GM08714 (cell line): Measurements from ENCODE around the gene ANKS1A.

Experiments used
- H3K4me3 ChIP-seq: fragments of 200-500 bp; sonication (Bioruptor generic); 2 replicates; pipeline ENCODE4 v1.5.1; 2014; ENCODE audit warnings: mild to moderate bottlenecking, low read length, inconsistent platforms
- ZNF274 ChIP-seq: IDR thresholded peaks from 2 replicates; pipeline ENCODE4 v1.6.1; 2012; ENCODE audit warnings: mild to moderate bottlenecking, low read depth, low read length

The ANKS1A gene

DNA sequence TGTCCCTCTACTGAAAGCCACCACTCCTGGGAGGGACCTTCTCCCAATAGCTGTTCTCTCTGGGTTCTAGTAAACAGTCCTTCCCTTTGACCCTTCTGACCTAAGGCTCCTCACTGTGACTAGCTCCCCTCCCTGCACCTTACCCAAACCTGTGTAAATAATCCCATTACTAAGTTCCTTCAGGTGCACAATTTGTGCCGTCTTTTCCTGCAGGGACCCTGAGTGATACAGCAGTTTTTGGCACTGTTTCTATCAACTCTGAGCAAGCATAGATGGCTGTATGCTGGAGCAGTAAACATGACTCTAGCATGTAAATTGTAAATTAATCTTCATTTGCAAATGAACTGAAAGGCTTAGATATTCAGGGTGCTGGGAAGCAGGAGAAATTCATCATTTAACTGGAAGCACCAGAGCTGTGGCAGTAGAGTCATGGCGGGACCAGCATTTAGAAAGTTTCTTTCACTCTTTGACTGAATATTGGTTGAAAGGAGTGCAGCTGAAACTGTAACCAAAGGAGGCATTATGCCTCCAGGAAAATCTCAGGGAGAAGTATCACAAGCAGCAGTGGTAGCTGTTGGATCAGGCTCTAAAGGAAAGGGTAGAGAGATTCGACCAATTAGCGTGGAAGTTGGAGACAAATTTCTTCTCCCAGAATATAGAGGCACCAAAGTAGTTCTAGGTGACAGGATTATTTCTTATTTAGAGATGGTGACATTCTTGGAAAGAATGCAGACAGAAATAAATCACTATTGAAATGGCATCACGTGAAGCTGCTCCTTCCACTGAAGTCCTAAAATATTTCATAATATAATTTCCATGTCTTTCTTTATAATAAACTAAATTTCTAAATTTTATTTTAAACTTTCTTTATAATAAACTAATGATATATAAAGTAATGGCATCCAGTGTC, 134.3 kb downstream of the ANKS1A start:
- TF ChIP-seq ZNF274, result no peak

DNA sequence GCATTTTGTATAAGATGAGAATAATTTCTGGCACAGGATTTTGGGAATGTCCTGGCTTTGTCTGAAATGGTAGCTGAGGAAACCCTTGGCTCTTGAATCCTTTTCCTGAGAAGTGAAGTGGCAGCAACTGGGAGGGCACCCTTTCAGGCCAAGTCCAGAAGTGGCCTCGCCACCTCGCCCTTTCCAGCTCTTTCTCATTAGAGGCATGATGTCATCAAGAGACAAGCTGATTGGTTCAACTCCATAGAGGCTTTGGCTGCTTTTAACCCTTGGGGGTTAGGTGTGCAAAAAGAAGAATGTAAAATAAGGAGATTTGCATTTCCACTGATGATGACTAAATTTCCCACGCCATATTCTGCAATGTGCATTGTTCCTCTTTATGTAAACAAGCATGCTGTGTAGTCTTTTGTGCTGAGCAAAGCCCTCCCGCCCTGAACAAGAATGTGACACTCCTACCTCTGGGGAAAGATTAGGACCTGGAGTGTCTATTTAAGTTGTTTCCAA, 135.5 kb downstream of the ANKS1A start:
- TF ChIP-seq ZNF274, result no peak
- no peak overlapping the region for H3K4me3 ChIP-seq

More for the DNA sequence above, 134.3 kb downstream of the ANKS1A start:
- no peak overlapping the region for H3K4me3 ChIP-seq

DNA sequence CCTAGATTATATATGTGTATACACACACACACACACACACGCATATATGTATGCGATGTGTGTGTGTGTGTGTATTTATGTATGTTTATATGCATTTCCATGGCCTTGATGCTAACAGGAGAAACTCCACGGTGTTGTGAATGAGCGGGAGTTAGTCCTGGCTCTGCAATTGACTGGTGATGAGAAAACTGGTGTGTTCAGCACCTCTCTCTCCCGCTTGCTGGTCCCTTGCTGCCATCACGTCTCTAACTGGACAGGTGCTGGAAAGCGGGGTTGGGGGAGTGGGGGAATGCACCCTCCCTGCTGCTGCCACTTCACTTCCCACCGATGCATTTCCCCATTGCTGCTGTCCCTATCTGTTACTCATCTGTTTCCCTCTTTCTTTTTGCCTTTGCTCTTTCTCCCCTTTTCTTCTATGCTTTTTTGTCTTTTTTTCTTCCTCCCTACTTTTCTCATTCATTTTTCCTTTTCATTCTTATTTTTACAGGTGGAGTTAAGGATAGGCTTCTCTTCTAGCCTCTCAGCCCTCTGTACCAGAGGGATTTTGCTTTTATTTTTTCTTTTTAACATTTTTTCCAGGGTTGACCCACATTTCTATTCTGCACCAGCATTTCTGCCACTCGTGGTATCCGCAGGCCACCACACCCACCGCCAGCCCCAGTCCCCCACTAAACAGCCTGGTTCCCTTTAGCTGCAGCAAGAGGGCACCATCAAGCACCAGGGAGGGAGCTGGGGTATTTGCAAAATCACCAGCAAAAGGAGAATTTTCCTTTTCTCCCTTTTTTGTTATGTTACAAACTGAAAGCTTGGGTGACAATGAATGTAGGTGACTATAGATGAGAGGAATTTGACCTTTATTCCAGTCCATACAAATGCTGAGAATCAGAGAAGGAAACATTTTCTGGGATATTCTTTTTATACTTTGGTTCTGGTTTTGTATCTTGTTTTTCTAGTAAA, 136.5 kb downstream of the ANKS1A start:
- no peak for TF ChIP-seq ZNF274
- no peak overlapping the region for H3K4me3 ChIP-seq

DNA sequence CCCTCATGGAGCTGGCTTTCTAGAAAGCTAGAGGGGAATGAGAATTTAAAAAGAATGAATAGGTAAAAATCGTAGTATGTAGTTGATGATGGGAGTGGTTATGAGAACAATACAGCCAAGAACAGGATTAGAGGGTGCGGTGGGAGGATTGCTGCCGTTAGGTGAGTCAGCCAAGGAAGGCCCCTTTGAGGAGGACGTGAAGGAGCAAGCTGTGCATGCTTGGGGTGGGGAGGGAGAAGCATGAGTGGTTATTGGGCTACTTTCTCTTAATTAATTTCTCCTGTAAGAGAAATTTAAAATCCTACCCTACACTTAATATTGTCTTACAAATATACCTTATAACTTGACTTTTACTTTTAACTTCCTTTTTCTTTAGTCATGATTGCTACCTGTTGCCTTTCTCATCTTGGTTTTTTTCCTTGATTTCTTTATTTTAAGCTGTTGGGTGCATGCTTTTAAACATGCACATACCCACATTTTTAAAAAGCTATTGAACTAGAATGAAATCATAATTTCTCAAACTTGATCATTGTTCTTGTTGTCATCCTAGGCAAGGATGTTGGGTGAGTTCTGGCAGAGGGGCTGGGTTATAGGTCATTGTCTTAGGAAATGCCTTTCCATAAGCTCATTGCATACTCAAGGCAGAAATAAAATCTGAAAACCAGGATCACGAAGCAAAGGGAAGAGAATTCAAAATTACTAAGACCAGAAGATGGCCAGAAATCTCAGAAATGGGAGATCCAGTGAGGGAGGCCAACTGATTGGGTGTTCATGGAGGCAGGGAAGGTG, 137.6 kb downstream of the ANKS1A start:
- no peak for TF ChIP-seq ZNF274
- no peak overlapping the region for H3K4me3 ChIP-seq

- no peak for TF ChIP-seq ZNF274
- H3K4me3 ChIP-seq, result no peak overlapping the region
Measured at GRCh38 chr6:35027807-35028206, 138.8 kb downstream of the ANKS1A start.

DNA sequence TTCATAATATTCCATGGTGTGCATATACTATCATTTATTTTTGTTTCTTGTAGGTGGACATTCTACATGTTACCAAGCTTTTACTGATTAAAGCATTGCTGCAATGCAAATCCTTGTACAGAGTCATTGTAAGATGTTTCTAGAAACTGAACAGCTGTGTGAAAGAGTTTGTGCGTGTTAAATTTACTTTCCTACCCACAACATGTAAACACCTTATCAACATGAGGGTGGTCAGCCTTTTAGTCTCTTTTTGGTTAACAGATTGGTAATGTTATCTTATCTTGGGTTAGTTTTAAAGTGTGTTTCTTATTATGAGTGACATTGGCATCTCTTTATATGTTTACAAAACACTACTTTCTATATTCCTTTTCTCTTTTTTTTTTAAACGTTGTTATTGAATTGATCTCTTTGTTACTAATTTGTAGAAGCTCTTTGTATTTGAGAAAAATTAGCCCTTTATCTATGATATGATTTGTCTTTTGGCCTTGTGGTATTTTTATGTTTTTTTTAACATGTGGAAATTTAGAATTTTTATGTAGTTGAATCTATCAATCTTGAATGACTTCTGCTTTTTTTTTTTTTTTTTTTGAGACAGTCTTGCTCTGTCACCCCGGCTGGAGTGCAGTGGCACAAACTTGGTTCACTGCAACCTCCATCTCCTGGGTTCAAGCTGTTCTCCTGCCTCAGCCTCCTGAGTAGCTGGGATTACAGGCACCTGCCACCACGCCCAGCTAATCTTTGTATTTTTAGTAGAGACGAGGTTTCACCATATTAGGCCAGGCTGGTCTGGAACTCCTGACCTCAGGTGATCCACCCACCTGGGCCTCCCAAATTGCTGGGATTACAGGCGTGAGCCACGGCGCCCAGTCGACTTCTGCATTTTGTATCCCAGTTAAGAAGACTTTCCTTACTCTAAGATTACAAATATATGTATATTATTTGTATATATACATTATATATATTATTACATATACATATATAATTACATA, 140.0 kb downstream of the ANKS1A start:
- no peak overlapping the region for H3K4me3 ChIP-seq
- no peak for TF ChIP-seq ZNF274

DNA sequence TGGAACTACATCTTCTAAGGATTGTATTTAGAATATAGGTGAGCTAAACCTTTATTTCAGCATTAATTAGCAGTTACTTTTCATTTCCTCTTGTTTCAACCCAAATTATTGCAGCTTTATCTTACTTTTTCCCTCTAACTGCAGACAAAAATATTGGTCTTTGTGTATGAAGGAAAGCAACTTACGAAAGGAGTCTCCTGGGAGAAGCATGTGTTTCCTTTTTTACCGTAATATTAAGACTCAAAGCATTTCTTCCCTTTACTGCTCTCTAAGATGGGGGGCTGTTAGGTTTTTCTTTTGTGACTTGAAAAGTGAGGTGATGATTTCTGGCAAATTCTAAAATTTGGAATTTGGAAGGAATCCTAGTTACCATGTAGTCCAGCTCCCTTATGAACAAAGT, 141.0 kb downstream of the ANKS1A start:
- no peak overlapping the region for H3K4me3 ChIP-seq
- no peak for TF ChIP-seq ZNF274

DNA sequence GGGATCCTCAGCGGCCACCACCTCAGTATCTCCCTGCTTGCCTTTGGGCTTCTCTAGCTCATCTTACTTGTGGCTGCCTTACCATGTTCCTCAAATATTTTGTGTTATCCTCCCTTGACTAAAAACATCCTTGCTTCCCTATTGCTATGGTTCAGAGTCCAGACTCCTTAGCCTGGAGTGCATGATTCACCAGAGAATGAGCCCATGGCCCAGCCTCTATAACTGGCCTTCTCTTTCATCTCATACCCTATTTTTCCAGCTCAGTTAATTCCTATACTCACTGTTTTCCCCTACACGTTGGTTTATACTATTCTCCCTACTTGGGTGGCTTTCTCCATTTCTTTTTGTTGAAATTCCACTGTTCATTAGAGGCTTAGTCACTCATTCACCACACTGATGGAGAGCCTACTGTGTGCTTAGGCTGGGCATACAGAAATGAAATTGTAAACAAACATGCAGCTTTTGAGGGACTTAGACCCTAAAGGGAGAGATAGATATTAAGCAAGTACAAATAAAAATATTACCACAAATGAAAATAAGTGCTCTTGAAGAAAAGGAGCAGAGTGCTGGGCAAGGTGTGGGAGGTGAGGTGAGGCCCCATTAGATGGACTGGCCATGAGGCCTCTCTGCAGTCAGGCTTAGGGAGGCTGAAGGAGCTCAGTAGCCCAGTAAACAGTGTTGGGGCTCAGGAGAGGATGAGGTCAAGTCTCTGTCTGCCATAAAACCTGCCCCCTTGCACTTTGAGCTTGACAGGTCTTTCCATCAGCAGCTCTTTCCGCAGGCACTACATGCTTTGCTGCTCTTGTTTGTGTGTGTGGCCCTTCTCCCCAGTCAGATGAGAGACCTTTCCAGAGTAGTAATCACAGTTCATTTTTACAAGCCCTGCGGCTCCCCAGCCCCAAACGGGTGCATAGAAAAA, 142.8 kb downstream of the ANKS1A start:
- no peak overlapping the region for H3K4me3 ChIP-seq
- no peak for TF ChIP-seq ZNF274

GRCh38 chr6:35033683-35034082, 144.6 kb downstream of the ANKS1A start:
- H3K4me3 ChIP-seq, result no peak overlapping the region
- no peak for TF ChIP-seq ZNF274

- TF ChIP-seq ZNF274, result no peak
- H3K4me3 ChIP-seq, result no peak overlapping the region
Measured at GRCh38 chr6:35034411-35035191, 145.5 kb downstream of the ANKS1A start.

DNA sequence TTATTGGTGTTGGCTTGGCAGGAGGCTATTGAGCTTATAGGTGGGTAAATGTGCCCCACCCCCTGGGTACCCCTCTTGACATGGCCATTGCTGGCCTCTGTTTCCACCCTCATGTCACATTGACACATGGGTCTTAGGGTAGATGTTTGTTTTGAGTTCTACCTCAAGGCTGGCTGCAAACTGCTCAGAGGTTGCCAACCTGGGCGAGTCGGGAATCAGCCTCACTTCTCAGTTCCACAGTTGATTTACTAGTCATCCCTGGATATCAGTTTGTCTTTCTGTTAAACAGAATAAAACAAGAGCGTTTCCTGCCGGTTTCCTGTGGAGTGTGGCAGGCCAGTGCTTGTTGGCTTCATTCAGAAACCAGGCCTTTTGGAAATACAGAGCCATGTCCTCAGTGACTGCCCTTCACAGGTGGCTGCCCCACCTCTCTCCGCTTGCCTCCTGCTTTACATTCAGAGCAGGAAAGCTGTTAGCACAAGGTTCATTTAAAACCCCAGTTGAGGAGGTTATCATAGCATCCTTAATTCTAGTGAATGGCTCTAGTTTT, 146.5 kb downstream of the ANKS1A start:
- no peak for TF ChIP-seq ZNF274
- H3K4me3 ChIP-seq, result no peak overlapping the region
